Nucleus accumbens (tissue), 56 donors: ENCODE data around the gene ITPRIPL1.
A peak's percentile ranks its signal among the peaks of the same experiment; 100 is the strongest.
"Not testable (repeated sequence)": the region's sequence is repeated elsewhere in the genome, so short reads cannot be mapped to it uniquely, and the experiment has no call there.

Source experiments
- DNase-seq, 56 donors: peaks; one replicate each; lab custom pipeline; 2025; lab: John Stamatoyannopoulos, UW

Gene ITPRIPL1, protein sequence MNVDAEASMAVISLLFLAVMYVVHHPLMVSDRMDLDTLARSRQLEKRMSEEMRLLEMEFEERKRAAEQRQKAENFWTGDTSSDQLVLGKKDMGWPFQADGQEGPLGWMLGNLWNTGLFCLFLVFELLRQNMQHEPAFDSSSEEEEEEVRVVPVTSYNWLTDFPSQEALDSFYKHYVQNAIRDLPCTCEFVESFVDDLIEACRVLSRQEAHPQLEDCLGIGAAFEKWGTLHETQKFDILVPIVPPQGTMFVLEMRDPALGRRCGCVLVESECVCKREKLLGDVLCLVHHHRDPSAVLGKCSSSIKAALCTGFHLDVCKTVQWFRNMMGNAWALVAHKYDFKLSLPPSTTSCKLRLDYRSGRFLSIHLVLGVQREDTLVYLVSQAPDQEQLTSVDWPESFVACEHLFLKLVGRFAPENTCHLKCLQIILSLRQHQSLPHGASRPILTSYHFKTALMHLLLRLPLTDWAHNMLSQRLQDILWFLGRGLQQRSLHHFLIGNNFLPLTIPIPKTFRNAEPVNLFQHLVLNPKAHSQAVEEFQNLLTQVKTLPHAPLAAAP

DNA sequence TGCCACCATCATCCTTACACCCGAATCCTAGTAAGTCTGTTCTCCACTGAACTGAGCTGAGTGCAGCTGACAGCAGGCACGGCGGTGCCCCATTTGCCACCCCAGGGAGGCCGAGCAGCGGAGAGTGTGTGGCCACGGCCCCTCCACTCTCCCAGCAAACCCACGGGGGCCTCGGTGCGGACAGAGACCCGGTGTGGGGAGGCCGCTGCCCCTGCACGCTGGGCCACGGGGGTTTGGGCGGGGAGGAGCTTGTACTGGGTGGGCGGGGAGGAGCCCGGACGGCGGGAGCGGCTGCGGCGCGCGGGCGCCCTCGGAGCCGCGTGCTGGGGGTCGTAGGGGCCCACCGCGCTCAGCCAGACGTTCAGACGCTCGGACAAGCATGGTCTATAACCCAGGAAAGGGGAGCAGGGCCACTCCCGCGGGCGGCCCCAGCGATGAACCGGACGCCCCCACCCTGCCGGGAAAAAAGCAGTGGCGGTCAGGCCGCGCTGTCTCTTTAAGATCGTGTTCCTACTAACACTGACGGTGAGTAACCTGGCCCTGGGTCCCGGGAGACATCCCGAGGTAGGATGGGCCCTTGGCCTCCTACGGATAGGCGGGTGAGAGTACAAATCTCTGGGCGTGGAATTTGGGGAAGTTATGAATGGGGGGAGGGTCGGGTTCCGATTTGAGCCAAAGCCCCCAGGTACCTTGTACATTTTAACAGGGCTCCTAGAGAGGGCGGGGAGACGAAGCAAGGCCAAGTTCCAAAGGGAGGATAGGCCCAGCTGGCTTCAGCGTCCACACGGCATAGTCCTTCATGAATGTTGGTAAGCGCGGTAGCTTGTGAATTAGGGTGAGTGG is at the start of gene ITPRIPL1:
Gene ITPRIPL1 (plus strand): TSS at position 277 of the 843 bp plus-strand sequence. CDS start 523 bp downstream, at position 800.
- DNase-seq: no peak

DNA sequence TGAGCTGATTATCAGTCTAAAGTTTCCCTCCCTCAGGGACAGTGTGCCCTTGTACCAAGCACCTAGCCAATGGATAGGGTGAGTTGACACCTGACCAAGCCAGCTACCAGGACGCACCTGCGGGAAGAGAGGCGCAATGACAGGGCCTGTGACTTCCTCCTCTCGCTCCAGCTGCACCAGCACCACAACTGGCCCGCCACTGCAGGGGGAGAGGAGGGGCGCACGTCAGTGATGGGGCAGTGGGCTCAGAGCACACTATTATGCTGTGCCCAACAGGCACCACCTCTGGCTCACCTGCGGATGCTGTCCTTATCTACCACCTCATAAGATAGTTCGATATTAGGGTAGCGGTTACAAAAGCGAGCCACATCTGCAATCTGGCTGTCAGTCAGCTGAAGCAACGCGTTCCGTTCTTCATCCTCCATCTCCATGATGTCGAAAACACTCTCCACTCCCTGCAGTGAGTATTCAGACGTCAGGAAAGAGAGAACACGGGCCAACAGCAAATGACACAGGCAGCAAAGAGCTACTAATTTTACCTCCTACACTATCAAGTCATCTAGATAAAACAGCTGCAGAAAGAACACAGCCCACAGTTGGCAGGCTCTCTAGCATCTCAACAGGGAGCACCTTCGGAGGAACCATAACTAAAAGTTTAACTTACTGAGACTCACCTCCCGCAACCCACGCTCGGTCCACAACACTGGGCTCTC is 48.2 kb upstream of the ITPRIPL1 start:
- peak in 19 of 56 donors; percentile 14 to 71 (median 33) for DNase-seq

DNA sequence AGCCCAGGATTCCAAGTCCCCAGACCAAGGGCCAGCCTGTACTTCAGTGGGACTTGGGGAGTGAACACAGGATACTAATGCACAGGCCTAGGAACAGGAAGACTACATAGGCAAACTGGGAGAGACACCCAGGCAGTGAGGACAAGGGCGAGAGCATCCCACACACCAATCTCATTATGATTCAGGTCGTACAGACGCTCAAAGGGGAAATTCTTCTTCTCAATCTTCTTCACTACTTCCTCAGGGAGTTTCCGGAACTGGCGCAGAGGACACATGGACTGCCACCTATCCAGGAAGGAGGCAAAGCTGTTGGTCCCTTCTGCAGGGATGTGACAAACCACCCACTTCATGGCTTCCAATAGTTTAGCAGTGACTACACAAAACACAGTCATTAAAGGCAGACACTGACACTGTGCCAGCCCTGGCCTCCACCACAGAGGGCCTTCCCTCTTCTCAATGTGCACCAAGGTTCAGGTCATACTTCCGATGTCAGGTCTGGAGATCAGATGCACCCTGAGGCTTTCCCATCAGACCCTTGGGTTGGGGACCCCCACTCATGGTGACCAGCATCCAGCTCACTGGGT is 37.8 kb upstream of the ITPRIPL1 start:
- no peak for DNase-seq

GRCh38 chr2:96291751-96292150 is 33.4 kb upstream of the ITPRIPL1 start:
- no peak for DNase-seq

DNA sequence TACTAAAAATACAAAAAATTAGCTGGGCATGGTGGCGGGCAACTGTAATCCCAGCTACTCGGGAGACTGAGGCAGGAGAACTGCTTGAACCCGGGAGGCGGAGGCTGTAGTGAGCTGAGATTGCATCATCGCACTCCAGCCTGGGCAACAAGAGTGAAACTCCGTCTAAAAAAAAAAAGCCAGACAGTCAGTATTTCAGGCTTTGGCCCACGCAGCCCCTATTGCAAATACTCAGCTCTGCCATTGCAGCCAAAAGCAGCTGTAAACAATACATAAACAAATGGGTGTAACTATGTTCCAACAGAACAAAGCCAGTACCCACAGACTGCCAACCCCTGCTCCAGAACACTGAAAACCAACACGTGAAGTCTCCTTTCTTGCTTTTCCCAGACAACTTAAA is 30.8 kb upstream of the ITPRIPL1 start:
- DNase-seq: not testable (repeated sequence)

DNA sequence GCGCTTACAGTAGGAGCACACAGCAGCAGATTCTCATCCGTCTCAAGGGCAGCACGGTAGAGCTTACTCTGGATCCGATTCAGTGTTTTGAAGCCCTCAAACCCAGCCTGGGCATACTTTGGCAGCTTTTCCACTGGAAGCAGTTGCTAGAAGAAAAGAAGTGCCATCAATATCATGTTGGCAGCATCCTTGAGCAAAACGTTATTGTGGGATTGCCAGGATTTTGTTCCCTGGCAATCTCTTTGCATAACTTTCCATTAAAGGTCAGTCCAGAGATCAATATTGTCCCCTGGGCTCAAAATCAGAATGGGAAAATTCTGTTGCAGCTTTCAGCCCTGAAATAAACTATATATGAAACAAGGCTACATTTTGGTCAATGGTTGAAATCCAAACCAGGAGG is 28.2 kb upstream of the ITPRIPL1 start:
- DNase-seq: no peak

DNA sequence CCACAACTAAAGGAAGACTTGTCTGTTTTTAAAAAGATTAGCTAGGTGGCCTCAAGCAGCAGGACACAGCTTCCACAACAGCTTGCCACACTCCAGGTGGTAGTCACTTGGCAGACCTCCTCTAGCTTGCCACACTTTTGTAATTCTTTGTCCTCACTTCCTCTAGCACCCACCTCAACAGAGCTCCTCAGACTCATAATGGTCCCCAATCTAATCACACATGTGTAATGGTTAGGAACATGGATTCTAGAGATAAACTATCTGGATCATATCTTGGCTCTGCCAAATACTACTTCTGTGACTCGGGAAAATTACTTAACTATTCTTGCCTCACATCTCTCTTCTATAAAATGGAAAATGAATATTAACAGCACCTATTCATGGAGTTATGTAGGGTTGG is 23.3 kb upstream of the ITPRIPL1 start:
- no peak for DNase-seq

GRCh38 chr2:96304606-96305005 is 20.5 kb upstream of the ITPRIPL1 start:
- no peak for DNase-seq

DNA sequence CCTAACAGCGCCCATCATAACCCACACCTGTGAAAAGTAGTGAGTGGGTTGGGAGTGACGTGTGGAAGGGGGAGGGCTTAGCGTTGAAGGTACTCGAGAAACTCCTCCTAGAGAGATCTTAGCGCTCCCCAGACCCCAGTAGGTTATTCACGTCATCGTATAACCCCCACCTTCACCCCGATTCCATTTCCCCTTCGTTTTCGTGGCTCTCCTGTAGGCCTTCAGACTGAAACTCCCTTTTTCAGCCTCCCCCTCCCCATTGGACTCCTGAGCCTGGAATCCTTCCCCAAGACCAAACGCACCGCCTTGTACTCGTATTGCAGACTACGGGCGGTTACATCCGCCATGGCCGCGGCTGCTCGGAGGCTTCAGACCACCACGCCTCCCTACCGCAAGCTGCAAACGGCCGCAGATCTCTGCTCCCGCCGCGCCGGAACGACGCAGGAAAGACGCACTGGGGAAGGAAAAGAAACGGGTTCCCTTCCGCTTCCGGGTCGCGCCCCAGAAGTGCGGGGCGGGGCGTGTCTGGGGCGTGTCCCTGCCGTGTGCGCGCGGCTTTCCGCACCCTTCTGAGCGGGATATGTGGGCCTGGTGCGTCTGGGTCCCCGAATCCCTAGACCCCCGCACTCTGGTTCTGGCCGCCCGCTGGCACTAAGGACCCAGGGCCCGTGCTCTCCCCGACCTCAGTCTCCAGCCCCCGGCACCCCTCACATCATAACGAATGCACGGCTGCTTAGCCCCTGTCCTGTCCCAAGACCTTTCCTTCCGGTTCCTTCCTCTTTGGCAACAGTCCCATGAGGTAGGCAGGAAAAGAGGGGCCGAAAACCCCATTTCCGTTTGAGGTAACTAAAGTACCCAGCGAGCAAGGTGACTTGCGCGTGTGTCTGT is 19.8 kb upstream of the ITPRIPL1 start, which contains the start of gene SNRNP200:
Gene SNRNP200 (minus strand): TSS at position 456 of the 888 bp plus-strand sequence. CDS start 109 bp downstream, at position 347.
- DNase-seq: peak in 55 of 56 donors; percentile 34 to 95 (median 80)

- DNase-seq: peak in 1 of 56 donors; percentile 10
Observed at GRCh38 chr2:96305979-96306308, 19.2 kb upstream of the ITPRIPL1 start.

GRCh38 chr2:96306370-96306769 is 18.7 kb upstream of the ITPRIPL1 start:
- no peak for DNase-seq

DNA sequence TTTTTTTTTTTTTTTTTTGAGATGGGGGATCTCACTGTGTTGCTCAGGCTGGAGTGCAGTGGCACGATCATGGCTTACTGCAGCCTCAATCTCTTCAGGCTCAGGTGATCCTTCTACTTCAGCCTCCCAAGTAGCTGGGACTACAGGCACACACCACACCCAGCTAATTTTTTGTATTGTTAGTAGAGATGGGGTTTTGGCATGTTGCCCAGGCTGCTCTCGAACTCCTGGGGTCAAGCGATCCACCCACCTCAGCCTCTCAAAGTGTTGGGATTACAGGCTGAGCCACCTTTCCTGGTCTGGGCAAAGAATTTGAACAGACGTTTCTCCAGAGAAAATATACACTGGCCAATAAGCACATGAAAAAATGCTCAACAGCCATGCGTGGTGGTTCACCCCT is 16.9 kb upstream of the ITPRIPL1 start:
- DNase-seq: no peak

DNA sequence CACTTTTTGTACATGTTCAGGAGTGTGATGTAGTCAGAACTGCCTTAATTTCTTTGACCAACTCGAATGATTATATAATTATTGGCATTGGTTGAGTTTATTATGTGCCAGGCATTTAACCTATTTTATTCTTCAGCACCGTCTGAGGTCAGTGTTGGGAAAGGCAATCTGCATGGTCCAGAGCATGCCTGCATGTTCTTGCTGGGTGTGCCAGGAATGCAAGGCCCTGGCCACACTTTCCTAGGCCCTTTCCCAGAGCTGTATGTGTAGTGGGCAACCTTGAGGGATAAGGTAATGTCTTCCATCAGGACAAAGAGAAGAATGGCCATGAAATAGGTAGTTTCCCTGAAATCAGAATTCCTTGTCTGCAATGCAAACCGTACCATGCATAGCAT is 10.1 kb upstream of the ITPRIPL1 start:
- no peak for DNase-seq

DNA sequence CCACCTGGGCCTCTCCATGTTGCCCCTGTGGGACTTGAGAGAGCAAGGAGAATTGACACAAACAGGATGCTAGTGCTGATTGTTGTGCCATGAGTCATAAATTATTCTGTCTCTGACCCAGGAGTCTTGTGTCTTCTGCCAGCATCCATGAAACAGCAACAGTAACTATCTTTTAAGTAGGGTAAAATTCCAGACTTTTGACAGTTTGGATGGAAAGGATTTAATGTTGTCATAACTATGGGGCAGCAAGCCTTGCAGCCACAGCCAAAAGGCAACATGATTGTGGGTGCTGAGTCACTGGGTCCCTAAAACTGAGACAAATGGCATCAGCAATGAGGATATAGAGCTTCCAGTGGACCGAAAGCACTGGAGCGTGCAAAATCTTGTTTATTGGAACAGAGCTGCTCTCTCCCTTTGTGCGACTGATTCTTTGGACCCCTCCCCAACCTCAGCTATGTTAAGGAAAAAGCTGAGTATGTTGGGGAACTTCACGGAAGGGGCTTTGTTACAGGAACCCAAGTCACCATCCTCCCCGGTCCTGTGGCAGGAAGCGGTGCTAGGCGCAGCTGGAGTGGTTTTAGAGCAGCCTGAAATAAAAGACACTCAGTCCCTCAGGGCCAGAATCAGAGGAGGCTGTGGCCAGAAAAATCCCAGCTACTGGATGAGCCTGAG is 9.6 kb upstream of the ITPRIPL1 start:
- DNase-seq: no peak

DNA sequence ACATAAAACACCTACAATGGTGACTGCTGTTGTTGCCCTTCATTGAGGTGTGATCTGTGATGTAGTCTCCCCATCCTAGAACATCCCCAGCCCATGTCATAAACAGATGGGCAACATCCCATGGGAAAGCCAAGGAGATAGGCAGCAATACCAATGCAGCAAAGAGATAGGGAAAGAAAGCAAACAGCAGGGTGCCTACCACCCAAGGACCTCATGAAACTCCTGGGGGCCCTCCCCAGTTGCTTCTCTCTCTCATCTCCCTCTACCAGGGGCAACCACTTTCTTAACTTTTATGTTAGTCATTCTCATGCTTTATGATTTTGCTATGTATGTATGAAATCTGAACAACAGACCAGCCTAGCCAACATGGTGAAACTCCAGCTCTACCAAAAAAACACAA is 8.1 kb upstream of the ITPRIPL1 start:
- DNase-seq: no peak

- DNase-seq: no peak
Observed at GRCh38 chr2:96317584-96317997, 7.5 kb upstream of the ITPRIPL1 start.

DNA sequence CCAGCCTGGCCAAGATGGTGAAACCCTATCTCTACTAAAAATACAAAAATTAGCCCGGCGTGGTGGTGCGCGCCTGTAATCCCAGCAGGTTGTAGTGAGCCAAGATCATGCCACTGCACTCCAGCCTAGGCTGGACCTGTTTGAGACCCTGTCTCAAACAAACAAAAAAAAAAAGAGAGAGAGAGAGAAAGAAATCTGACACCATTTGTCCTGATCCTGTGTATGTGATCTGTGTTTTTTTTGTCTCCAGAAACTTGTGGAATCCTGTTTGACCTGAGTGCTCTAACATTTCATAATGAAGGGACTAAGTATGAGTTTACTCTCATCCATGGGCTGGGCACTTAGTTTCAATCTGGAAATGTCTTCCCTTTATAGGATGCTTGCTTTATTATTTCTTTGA is 6.4 kb upstream of the ITPRIPL1 start:
- no peak for DNase-seq

GRCh38 chr2:96319396-96319795 is 5.7 kb upstream of the ITPRIPL1 start:
- DNase-seq: no peak

DNA sequence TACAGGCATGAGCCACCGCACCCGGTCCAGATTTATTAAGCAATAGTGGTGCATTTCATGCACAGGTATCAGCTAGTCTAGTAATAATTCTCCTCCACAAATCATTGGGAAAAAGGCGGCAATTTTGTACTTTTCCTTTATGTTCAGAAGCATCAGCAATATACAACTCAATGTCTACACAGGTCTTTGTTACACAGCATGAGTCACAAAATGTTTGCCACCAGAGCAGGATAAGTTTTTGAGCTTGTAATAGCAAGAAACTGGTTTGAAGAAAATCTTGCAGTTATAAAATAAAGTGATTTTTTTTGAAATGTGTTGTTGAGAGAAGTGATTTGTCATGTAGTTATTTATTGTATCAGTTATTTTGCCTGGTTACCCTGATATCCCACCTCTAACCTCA is 4.8 kb upstream of the ITPRIPL1 start:
- no peak for DNase-seq
